HFF-Myc (cell line): ENCODE results near the gene CRK.
A peak's percentile ranks its signal among the peaks of the same experiment; 100 is the strongest.

ENCODE experiments used
- DNase-seq: peaks from one replicate; pipeline ENCODE4 v3.0.0-alpha.2; 2011; ENCODE audit warnings: low read depth; ENCODE audit errors: extremely low read depth
- H3K4me3 ChIP-seq: replicated peaks from 2 replicates; pipeline ENCODE4 v1.5.1; 2011; ENCODE audit warnings: low read depth, mild to moderate bottlenecking, control low read depth, low read length
- TF ChIP-seq, protein P1 (sequence below): IDR thresholded peaks from 2 replicates; pipeline ENCODE4 v1.5.1; 2012; ENCODE audit warnings: mild to moderate bottlenecking, low read depth, low read length, control low read depth; ENCODE audit errors: missing control alignments

The CRK gene

DNA sequence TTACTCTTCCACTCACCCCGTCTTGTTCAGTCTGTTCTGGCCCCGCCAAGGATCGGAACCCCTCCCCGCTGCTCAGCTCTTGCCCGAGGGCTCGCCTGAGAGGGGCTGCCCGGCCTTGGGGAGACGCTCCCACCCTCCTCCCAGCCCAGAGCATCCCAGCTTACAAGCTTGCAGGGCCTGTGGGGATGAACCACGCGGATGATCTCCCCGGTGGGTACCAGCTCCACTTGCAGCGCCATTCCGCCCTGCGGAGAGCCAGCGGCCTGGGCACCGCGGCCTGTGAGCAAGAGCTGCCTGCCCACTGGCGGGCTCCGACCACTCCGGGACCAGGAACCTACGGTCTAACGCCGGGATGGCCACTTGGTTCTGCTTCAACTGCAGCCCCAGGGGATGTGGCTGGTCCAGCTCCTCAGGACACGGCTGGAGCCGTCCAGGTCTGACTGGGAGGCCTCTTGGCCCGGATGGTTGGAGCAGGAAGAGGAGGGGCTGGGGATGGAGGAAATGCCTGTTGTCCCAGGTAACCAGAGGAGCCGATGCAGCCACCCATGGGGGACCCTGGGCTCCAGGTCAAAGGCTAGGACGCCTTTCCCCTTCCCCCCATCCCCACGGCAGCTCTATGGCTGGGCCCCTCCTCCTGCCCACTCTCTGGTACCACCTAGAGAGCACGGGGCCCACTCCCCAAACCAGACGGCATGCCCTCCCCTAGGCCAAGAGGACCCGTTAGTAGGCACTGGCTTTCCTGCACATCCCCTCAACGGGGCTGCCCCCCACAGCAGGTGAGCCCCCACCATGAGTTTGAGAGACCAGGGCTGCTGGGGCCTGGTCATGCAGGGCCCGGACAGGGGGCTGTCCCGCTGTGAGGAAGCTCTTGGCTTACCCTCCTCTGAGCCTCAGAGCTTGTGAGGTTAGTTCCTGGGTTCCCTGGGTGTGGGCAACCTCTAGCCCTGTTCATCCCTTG, 36.5 kb upstream of the CRK start, which contains the start of gene MYO1C:
Gene MYO1C (minus strand): TSS at position 438 of the 958 bp plus-strand sequence. CDS start 199 bp downstream, at position 239.
- TF ChIP-seq, protein P1, sequence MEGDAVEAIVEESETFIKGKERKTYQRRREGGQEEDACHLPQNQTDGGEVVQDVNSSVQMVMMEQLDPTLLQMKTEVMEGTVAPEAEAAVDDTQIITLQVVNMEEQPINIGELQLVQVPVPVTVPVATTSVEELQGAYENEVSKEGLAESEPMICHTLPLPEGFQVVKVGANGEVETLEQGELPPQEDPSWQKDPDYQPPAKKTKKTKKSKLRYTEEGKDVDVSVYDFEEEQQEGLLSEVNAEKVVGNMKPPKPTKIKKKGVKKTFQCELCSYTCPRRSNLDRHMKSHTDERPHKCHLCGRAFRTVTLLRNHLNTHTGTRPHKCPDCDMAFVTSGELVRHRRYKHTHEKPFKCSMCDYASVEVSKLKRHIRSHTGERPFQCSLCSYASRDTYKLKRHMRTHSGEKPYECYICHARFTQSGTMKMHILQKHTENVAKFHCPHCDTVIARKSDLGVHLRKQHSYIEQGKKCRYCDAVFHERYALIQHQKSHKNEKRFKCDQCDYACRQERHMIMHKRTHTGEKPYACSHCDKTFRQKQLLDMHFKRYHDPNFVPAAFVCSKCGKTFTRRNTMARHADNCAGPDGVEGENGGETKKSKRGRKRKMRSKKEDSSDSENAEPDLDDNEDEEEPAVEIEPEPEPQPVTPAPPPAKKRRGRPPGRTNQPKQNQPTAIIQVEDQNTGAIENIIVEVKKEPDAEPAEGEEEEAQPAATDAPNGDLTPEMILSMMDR, result no peak
- DNase-seq, result no peak
- peak within 1 kb of the TSS; percentile 71 for H3K4me3 ChIP-seq

DNA sequence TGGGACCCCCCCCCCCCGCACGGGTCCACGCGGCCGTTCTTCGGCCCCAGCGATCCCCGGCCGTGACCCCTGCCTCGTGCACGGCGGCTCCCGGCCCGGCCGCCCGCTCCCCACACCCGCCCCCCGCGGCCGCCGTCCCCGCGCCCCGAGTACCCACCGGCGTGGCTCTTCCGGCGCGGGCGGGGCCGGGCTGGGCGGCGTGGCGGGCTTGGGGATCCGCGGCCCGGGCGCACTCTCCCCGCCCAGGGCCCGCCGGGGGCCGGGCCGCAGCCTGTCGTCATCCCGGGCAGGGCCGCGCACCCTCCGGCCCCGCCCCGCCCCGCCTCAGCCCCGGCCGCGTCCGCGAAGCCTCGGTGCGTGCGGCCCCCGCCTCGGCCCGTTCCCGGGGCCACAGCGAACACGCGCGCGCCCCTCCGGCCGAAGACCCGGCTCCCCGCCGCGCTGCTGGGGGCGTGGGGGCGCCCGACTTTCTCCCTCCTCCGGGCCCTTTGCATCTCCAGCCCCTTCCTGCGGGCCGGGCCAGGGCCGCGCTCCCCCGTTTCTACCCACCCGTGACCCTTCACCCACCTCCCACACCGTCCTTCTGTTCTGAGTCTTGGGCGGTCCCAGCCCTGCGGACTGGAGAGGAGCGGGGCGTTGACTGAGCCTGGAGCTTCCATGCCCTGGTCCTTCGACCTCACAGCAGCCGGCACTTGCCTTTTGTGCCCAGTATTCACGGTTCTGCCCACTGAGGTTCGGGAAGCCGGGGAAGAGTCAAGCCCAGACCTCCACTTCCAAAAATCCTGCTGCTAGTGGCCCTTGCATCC, 35.6 kb upstream of the CRK start:
- no peak for DNase-seq
- H3K4me3 ChIP-seq, result peak overlapping the region; percentile 71
- TF ChIP-seq, protein P1, result no peak

GRCh38 chr17:1490643-1491442, 34.8 kb upstream of the CRK start:
- no peak for DNase-seq
- peak overlapping the region; percentile 71 for H3K4me3 ChIP-seq
- TF ChIP-seq, protein P1, result no peak

DNA sequence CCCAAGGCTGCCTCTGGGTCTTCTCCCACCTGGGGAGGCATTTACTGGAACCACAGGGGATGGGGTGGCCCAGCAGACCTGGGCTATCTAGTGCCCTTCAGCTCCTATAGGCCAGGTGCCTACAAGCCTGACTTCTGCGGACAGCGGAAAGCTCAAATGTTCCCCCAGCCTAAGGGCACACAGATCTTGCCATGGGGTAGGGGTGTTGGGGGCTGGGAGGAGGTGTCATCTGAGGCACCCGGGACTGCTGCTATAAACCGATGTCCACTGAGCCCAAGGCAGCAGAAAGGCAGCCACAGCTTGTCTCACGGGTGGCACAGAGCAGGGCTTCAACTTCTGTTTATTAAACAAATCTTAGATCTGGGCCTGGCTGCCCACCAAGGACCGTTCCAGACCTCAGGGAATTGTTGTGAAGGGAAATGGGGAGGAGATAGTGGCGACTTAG, 32.8 kb upstream of the CRK start:
- DNase-seq, result no peak
- TF ChIP-seq, protein P1, result no peak
- H3K4me3 ChIP-seq, result peak overlapping the region; percentile 34

DNA sequence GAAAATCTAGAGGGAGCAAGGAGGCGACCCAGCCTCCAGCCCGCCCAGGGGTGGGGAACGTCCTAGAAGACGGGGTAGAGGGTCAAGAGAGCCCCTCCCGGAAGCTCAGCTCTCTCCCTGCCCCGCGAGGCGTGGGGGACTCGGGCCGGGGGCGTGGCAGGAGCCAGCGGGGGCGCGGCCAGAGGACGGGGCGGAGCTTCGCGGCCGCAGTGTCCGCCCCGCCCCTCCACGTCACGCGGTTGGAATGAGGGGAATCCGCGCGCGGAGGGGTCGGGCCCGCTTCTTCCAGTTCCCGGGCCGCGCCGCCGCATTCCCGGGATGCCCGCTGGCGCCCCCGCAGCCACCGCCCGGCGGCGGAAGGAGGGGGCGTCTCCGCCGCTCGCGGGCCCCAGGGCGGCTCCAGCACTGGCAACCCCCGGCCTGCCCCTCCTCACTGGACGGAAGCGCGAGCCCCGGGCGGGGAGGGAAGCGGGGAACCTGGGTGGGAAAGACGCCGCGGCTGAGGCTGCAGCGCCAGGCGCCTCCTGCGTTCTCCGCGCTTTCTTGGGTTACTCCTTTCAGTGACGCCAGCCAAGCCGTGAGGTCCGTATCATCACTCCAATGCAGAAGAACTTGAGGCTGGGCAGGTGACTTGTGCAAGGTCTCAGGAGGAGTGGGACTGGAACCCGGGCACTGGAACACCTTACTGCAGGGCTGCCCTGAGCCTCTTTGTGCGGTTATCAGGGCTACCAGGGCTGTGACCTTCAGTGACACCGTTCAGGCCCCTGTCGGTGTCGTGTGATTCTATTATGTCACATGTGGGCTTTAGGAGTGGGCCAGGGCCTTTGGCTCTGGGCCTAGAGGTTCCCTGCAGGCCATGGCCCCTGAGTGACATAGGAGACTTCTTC, 32.1 kb upstream of the CRK start:
- no peak for DNase-seq
- TF ChIP-seq, protein P1, result no peak
- H3K4me3 ChIP-seq, result peak overlapping the region; percentile 34
